Right ventricle myocardium inferior (tissue), 1 donor: Measurements from ENCODE around the gene GOLGA6D. TPM values are rescaled to one million over a fixed set of nuclear protein-coding genes. Genes with fewer than 3 reads are reported as not detected.
"Not testable (repeated sequence)": the region's sequence is repeated elsewhere in the genome, so short reads cannot be mapped to it uniquely, and the experiment has no call there.

Experiments used
- ATAC-seq: fragments of 200-7000 bp; cut with Tn5 transposase; one replicate; pipeline ENCODE4 v1.9.1; 2020; ENCODE audit warnings: mild to moderate bottlenecking, moderate library complexity
- DNase-seq: peaks from one replicate; pipeline ENCODE4 v3.0.0; 2021; ENCODE audit errors: missing footprints
- intact Hi-C: fragments of 100-400 bp; cut with DNase I; formaldehyde crosslinking; loops from one replicate; pipeline ENCODE4 v1.11.0; 2022
- total RNA-seq: library from RNA; stranded (reverse); fragmentation: NEBNext Ultra II Directional; extraction: Animal tissue kit (Norgen Biotek cat#: 25700); gene quantifications from one replicate; pipeline ENCODE4 v1.2.1, GENCODE V29; 2021
- donor health status: DM: no; HTN: yes; CAD: no; lungs with severe emphysema.

Gene GOLGA6D
- total RNA-seq, 1 donor from 2014 or later, result not detected

GRCh38 chr15:75325922-75326321 lies 43.3 kb downstream of the GOLGA6D start:
- ATAC-seq (no peak), DNase-seq (no peak)
- intact Hi-C loops, result no loop called here

GRCh38 chr15:75327005-75327404 lies 44.4 kb downstream of the GOLGA6D start:
- intact Hi-C loops, result no loop called here
- DNase-seq, result no peak
- no peak for ATAC-seq

- DNase-seq (no peak), ATAC-seq (no peak)
- intact Hi-C loops, result no loop called here
Observed at GRCh38 chr15:75327491-75327890, 44.9 kb downstream of the GOLGA6D start.

- intact Hi-C loops, result no loop called here
- no peak for ATAC-seq
- no peak for DNase-seq
Observed at GRCh38 chr15:75328493-75329314, 46.1 kb downstream of the GOLGA6D start.

GRCh38 chr15:75329571-75329970 lies 46.9 kb downstream of the GOLGA6D start:
- ATAC-seq (no peak), DNase-seq (no peak)
- intact Hi-C loops, result no loop called here

GRCh38 chr15:75332093-75332492 lies 49.5 kb downstream of the GOLGA6D start:
- ATAC-seq, intact Hi-C loops, DNase-seq: not testable (repeated sequence)

- DNase-seq, ATAC-seq, intact Hi-C loops: not testable (repeated sequence)
Observed at GRCh38 chr15:75333654-75334419, 51.2 kb downstream of the GOLGA6D start.

GRCh38 chr15:75335313-75335704 lies 52.7 kb downstream of the GOLGA6D start:
- ATAC-seq (no peak), DNase-seq (no peak)
- intact Hi-C loops, result no loop called here

GRCh38 chr15:75335705-75336355 lies 53.2 kb downstream of the GOLGA6D start, which contains the start of gene COMMD4:
Gene COMMD4, plus strand, starts transcription at chr15:75336063. Its CDS starts 27 bp downstream, at chr15:75336090.
- intact Hi-C loops, result no loop called here
- ATAC-seq, result peak; percentile 92
- peak; percentile 96 for DNase-seq

- ATAC-seq, result no peak
- no peak for DNase-seq
- intact Hi-C loops, result no loop called here
Observed at GRCh38 chr15:75338661-75339240, 56.1 kb downstream of the GOLGA6D start.

- ATAC-seq (no peak), DNase-seq (peak; percentile 26)
- intact Hi-C loops, result no loop called here
Observed at GRCh38 chr15:75339531-75340240, 57.1 kb downstream of the GOLGA6D start.

- intact Hi-C loops, result no loop called here
- DNase-seq (peak; percentile 20), ATAC-seq (no peak)
Observed at GRCh38 chr15:75342221-75342620, 59.6 kb downstream of the GOLGA6D start.

- not testable (repeated sequence) for ATAC-seq
- DNase-seq, result peak; percentile 14
Observed at GRCh38 chr15:75343953-75344352, 61.3 kb downstream of the GOLGA6D start.

More at GRCh38 chr15:75343953-75344352, 61.3 kb downstream of the GOLGA6D start:
- intact Hi-C loops, result not testable (repeated sequence)

Other genes with a start within 250 kb of the GOLGA6D start
- gene C15orf39, start 81.0 kb upstream of the GOLGA6D start, total RNA-seq, result 15.0 TPM
- not detected for gene GOLGA6C, start 24.5 kb upstream of the GOLGA6D start, total RNA-seq
- gene COMMD4, start 53.2 kb downstream of the GOLGA6D start, total RNA-seq, result 42.1 TPM
- gene NEIL1, start 64.2 kb downstream of the GOLGA6D start, total RNA-seq, result 8.7 TPM
- 89.2 TPM for gene MAN2C1, start 85.8 kb downstream of the GOLGA6D start, total RNA-seq
- gene SIN3A, start 168.9 kb downstream of the GOLGA6D start, total RNA-seq, result 24.5 TPM